Gastrocnemius medialis (tissue), 4 donors: ENCODE results near the gene SNX10. TPM values are rescaled to one million over a fixed set of nuclear protein-coding genes. Genes with fewer than 3 reads are reported as not detected.

Experiments used
- ATAC-seq, 2 donors: fragments of 150-250 bp; one replicate each; pipeline ENCODE4 v1.9.1; 2016
- DNase-seq, 2 donors: peaks; one replicate each; pipeline ENCODE4 v3.0.0-alpha.2; 2019
- H3K27ac ChIP-seq, 4 donors: fragments of 200-600 bp; sonication (generic); 1 replicate in 1 of 4; 2 replicates in 3 of 4; pipeline ENCODE4 v1.5.1; 2016 to 2018; ENCODE audit warnings: mild to moderate bottlenecking in 2 of 4, moderate library complexity in 1 of 4
- H3K27me3 ChIP-seq, 3 donors: fragments of 200-600 bp; sonication (generic) in 2 of 3; 1 replicate in 1 of 3; 2 replicates in 2 of 3; pipeline versions ENCODE4 v1.5.1 to v1.6.0; 2016 to 2019; ENCODE audit warnings: mild to moderate bottlenecking in 1 of 3, moderate library complexity in 1 of 3
- H3K36me3 ChIP-seq, 2 donors: fragments of 200-600 bp; sonication (generic) in 1 of 2; one replicate each; pipeline ENCODE4 v1.5.1; 2017 to 2018
- H3K4me1 ChIP-seq, 2 donors: fragments of 200-600 bp; sonication (generic) in 1 of 2; one replicate each; pipeline ENCODE4 v1.5.1; 2016 to 2017; ENCODE audit warnings: mild to moderate bottlenecking in 2 of 2
- H3K4me3 ChIP-seq, 4 donors: fragments of 200-600 bp; sonication (generic) in 3 of 4; 1 replicate in 1 of 4; 2 replicates in 3 of 4; pipeline ENCODE4 v1.5.1; 2016 to 2019; ENCODE audit warnings: mild to moderate bottlenecking in 2 of 4
- H3K9me3 ChIP-seq, 3 donors: fragments of 200-600 bp; sonication (generic) in 2 of 3; 1 replicate in 1 of 3; 2 replicates in 2 of 3; pipeline ENCODE4 v1.5.1; 2016 to 2019
- POLR2A ChIP-seq, 2 donors: fragments of 450-650 bp; IDR thresholded peaks; one replicate each; pipeline ENCODE4 v1.6.1; 2017; ENCODE audit warnings: antibody characterized with exemption in 2 of 2, mild to moderate bottlenecking in 2 of 2, moderate library complexity in 2 of 2
- in situ Hi-C, 4 donors: fragments of 200-750 bp; cut with MboI; loops; one replicate each; pipeline versions ENCODE4 v1.15.0 to v1.8.0; 2017; ENCODE audit warnings: low sequenced_read_pairs in 4 of 4
- intact Hi-C: fragments of 100-400 bp; cut with DNase I; formaldehyde crosslinking; loops from one replicate; pipeline ENCODE4 v1.15.1; 2023; ENCODE audit warnings: low total_unique reads
- total RNA-seq, 4 donors: library from RNA; depleted of rRNA; stranded (reverse); fragments of >200 nt; gene quantifications; one replicate each; pipeline versions ENCODE4 v1.1.0 to v1.2.3, GENCODE V29; 2016
- TF ChIP-seq, protein P1 (sequence below), 5 experiments: fragments of 450-650 bp in 3 of 5; fragments of 200-600 bp in 2 of 5; sonication (generic) in 2 of 5; IDR thresholded peaks in 4 of 5; conservative IDR thresholded peaks in 1 of 5; 1 replicate in 4 of 5; 2 replicates in 1 of 5; pipeline ENCODE4 v1.5.1; 2016 to 2019; ENCODE audit warnings: antibody characterized with exemption in 5 of 5, mild to moderate bottlenecking in 3 of 5, moderate library complexity in 3 of 5

The SNX10 gene
- total RNA-seq, 4 donors from 2014 or later = 1.2 to 1.9 (median 1.3) TPM; not detected in 1

DNA sequence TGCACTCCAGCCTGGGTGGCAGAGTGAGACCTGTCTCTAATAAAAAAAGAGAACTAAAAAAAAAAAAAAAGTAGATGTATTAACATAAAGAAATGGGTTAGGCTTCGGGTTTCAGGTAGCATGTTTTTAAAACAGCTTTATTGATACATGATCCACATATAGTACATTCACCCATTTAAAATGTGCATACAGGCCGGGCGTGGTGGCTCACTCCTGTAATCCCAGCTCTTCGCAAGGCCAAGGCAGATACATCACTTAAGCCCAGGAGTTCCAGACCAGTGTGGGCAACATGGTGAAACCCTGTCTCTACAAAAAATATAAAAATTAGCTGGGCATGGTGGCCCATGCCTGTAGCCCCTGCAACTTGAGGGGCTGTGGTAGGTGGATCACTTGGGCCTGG, 39.5 kb downstream of the SNX10 start:
- Histone ChIP-seq H3K36me3 (no peaks in the 10 kb centered on the region), H3K27me3 (no peaks in the 10 kb centered on the region), H3K4me1 (no peaks in the 10 kb centered on the region), H3K4me3 (no peak overlapping the region), H3K27ac (no peak overlapping the region), H3K9me3 (no peaks in the 10 kb centered on the region)
- in situ Hi-C loops = no loop called here
- no peak for ATAC-seq
- TF ChIP-seq POLR2A (IDR thresholded peaks at IDR 0.05) = no peak
- TF ChIP-seq, protein P1, sequence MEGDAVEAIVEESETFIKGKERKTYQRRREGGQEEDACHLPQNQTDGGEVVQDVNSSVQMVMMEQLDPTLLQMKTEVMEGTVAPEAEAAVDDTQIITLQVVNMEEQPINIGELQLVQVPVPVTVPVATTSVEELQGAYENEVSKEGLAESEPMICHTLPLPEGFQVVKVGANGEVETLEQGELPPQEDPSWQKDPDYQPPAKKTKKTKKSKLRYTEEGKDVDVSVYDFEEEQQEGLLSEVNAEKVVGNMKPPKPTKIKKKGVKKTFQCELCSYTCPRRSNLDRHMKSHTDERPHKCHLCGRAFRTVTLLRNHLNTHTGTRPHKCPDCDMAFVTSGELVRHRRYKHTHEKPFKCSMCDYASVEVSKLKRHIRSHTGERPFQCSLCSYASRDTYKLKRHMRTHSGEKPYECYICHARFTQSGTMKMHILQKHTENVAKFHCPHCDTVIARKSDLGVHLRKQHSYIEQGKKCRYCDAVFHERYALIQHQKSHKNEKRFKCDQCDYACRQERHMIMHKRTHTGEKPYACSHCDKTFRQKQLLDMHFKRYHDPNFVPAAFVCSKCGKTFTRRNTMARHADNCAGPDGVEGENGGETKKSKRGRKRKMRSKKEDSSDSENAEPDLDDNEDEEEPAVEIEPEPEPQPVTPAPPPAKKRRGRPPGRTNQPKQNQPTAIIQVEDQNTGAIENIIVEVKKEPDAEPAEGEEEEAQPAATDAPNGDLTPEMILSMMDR (IDR thresholded peaks at IDR 0.05 in 4 of 5, conservative IDR thresholded peaks at IDR 0.05 in 1 of 5) = no peak
- intact Hi-C loops = no loop called here
- no peak for DNase-seq

DNA sequence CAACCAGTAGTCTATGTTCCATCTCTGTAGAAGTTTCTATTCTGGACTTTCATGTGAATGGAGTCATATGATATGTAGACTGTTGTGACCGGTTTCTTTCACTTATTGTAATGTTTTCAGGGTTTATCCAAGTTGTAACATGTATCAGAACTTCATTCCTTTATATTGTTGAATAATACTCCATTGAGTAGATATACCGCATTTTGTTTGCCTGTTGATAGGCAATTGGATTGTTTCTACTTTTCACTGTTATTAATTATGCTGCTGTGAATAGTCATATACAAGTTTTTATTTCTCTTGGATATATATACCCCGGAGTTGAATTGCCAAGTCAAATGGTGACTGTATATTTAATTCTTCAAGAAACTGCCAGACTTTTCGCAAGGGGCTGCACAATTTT, 40.1 kb downstream of the SNX10 start:
- no peaks in the 10 kb centered on the region for H3K4me1 ChIP-seq
- DNase-seq (no peak), ATAC-seq (no peak)
- intact Hi-C loops = no loop called here
- no peaks in the 10 kb centered on the region for H3K27me3 ChIP-seq
- H3K27ac ChIP-seq = no peak overlapping the region
- H3K9me3 ChIP-seq = no peaks in the 10 kb centered on the region
- no peak overlapping the region for H3K4me3 ChIP-seq
- in situ Hi-C loops = no loop called here
- no peak for TF ChIP-seq POLR2A (IDR thresholded peaks at IDR 0.05)
- TF ChIP-seq, protein P1 (IDR thresholded peaks at IDR 0.05 in 4 of 5, conservative IDR thresholded peaks at IDR 0.05 in 1 of 5) = no peak
- H3K36me3 ChIP-seq = no peaks in the 10 kb centered on the region

DNA sequence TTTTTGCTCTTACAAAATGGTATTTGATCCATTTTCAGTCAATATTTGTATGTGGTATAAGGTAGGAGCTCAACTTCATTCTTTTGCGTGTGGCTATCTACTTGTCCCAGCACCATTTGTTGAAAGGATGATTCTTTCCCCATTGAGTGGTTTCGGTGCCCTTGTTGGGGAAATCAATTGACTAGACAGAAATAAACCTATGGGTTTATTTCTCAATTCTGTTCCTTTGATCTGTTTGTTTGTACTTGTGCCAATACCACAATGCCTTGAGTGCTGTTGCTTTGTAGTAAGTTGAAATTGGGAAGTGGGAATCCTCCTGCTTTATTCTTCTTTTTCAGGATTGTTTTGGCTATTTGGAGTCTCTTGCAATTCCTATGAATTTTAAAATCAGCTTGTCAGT, 41.0 kb downstream of the SNX10 start:
- H3K27me3 ChIP-seq = no peaks in the 10 kb centered on the region
- H3K36me3 ChIP-seq = no peaks in the 10 kb centered on the region
- intact Hi-C loops = no loop called here
- H3K4me3 ChIP-seq = no peak overlapping the region
- no peak for TF ChIP-seq POLR2A (IDR thresholded peaks at IDR 0.05)
- TF ChIP-seq, protein P1 (IDR thresholded peaks at IDR 0.05 in 4 of 5, conservative IDR thresholded peaks at IDR 0.05 in 1 of 5) = no peak
- no peaks in the 10 kb centered on the region for H3K4me1 ChIP-seq
- DNase-seq = no peak
- in situ Hi-C loops = no loop called here
- no peak overlapping the region for H3K27ac ChIP-seq
- H3K9me3 ChIP-seq = no peaks in the 10 kb centered on the region
- ATAC-seq = no peak

DNA sequence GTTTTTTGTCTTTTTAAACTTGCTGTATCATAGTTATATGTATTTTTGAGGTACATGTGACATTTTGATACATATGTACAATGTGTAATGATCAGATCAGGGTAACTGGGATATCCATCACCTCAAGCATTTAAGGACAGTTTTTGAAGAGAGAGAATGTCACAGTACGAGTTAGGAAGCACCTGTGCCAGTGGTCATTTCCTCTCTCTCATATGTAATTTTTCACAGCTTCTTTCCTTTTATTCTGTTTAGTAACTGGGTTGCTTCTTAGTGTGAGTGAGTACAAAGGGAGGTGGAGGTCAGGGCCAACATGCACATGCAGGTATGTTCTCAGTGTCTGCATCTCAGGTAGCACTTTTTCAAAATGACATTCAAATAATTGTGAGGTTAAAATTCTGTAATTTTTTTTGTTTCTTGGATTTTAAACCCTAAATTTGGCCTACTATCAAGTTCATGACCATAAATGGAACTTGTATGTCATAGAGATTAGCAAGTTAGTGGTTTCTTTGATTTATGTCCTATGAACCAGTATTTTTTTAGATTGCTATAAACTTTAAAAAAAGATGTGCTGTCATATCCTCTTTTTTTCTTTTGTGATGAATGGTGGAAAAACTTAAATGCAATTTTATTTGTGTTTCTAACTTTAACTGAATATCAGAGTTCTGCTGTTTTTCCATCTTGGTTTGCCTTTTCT, 42.7 kb downstream of the SNX10 start:
- ATAC-seq = no peak
- in situ Hi-C loops = no loop called here
- TF ChIP-seq, protein P1 (IDR thresholded peaks at IDR 0.05 in 4 of 5, conservative IDR thresholded peaks at IDR 0.05 in 1 of 5) = no peak
- TF ChIP-seq POLR2A (IDR thresholded peaks at IDR 0.05) = no peak

More for the DNA sequence above, 42.7 kb downstream of the SNX10 start:
- Histone ChIP-seq H3K27me3 (no peaks in the 10 kb centered on the region), H3K4me1 (no peaks in the 10 kb centered on the region), H3K27ac (no peak overlapping the region), H3K36me3 (no peaks in the 10 kb centered on the region), H3K4me3 (no peak overlapping the region), H3K9me3 (no peaks in the 10 kb centered on the region)
- no peak for DNase-seq
- intact Hi-C loops = no loop called here
